Natural killer cell (primary cell): ENCODE data around the gene KIAA0753. TPM values are rescaled to one million over a fixed set of nuclear protein-coding genes. Genes with fewer than 3 reads are reported as not detected.
"Not testable (repeated sequence)": the region's sequence is repeated elsewhere in the genome, so short reads cannot be mapped to it uniquely, and the experiment has no call there.

ENCODE experiments used
- ATAC-seq, 3 donors: fragments of 150-1000 bp in 2 of 3; fragments of 200-7000 bp in 1 of 3; cut with Tn5 transposase; 1 replicate in 1 of 3; 2 replicates in 2 of 3; pipeline ENCODE4 v1.10.0; 2021; ENCODE audit warnings: mild to moderate bottlenecking in 2 of 3, moderate library complexity in 2 of 3
- DNase-seq, 2 donors: peaks; one replicate each; pipeline versions ENCODE4 v3.0.0 to v3.0.0-alpha.2; 2013 to 2021; ENCODE audit warnings: mixed read lengths in 1 of 2
- H3K27ac ChIP-seq: one replicate; pipeline ENCODE4 v1.5.1; 2013; ENCODE audit warnings: mild to moderate bottlenecking, low read length
- H3K27me3 ChIP-seq: one replicate; pipeline ENCODE4 v1.6.1; 2013; ENCODE audit warnings: low read length; ENCODE audit not compliant: control insufficient read depth, insufficient read depth
- H3K36me3 ChIP-seq: one replicate; pipeline ENCODE4 v1.6.1; 2013; ENCODE audit warnings: low read length; ENCODE audit not compliant: control insufficient read depth, insufficient read depth
- H3K4me1 ChIP-seq: one replicate; pipeline ENCODE4 v1.6.1; 2013; ENCODE audit warnings: low read length; ENCODE audit not compliant: control insufficient read depth, insufficient read depth
- H3K4me3 ChIP-seq: one replicate; pipeline ENCODE4 v1.5.1; 2013; ENCODE audit warnings: low read length
- H3K9me3 ChIP-seq: one replicate; pipeline ENCODE4 v1.6.1; 2013; ENCODE audit warnings: low read length; ENCODE audit not compliant: control insufficient read depth, insufficient read depth
- H3K27ac Mint-ChIP-seq, 2 donors: one replicate each; pipeline ENCODE4 v1.8.0; 2022; ENCODE audit warnings: mild to moderate bottlenecking in 2 of 2, mixed read lengths in 2 of 2, moderate library complexity in 1 of 2
- H3K27me3 Mint-ChIP-seq, 2 donors: one replicate each; pipeline ENCODE4 v1.8.0; 2022; ENCODE audit warnings: low read depth in 2 of 2, mixed read lengths in 2 of 2
- H3K36me3 Mint-ChIP-seq: one replicate; pipeline ENCODE4 v1.8.0; 2022; ENCODE audit warnings: mixed read lengths
- H3K4me1 Mint-ChIP-seq, 2 donors: one replicate each; pipeline ENCODE4 v1.8.0; 2022; ENCODE audit warnings: mixed read lengths in 2 of 2
- H3K4me3 Mint-ChIP-seq: one replicate; pipeline ENCODE4 v1.8.0; 2022; ENCODE audit warnings: mild to moderate bottlenecking, moderate library complexity, mixed read lengths
- H3K9me3 Mint-ChIP-seq, 2 donors: one replicate each; pipeline ENCODE4 v1.8.0; 2022; ENCODE audit warnings: mixed read lengths in 2 of 2
- WGBS: methylation state at CpG from one replicate; pipeline ENCODE4 v1.1.7; 2013; ENCODE audit warnings: missing lambda C conversion rate; ENCODE audit not compliant: insufficient coverage; 5-methylcytosine and 5-hydroxymethylcytosine counted together
- intact Hi-C: fragments of 100-400 bp; cut with micrococcal nuclease; formaldehyde crosslinking; loops from one replicate; pipeline ENCODE4 v1.14.2; 2022
- total RNA-seq, 4 donors: library from RNA; stranded (reverse); fragments of 120-200 nt in 1 of 4; gene quantifications; one replicate each; pipeline versions ENCODE4 v1.2.3 to v1.2.4, GENCODE V29; 2013 to 2022
- TF ChIP-seq, protein P1 (sequence below): fragments of 200-600 bp; IDR thresholded peaks from one replicate; pipeline ENCODE4 v1.8.0; 2022; ENCODE audit warnings: antibody characterized with exemption

Gene KIAA0753
- total RNA-seq, 3 donors from 2014 or later (not counting 1 experiment from before 2014, with no cell fraction given): 13.4 to 17.2 (median 15.4) TPM

DNA sequence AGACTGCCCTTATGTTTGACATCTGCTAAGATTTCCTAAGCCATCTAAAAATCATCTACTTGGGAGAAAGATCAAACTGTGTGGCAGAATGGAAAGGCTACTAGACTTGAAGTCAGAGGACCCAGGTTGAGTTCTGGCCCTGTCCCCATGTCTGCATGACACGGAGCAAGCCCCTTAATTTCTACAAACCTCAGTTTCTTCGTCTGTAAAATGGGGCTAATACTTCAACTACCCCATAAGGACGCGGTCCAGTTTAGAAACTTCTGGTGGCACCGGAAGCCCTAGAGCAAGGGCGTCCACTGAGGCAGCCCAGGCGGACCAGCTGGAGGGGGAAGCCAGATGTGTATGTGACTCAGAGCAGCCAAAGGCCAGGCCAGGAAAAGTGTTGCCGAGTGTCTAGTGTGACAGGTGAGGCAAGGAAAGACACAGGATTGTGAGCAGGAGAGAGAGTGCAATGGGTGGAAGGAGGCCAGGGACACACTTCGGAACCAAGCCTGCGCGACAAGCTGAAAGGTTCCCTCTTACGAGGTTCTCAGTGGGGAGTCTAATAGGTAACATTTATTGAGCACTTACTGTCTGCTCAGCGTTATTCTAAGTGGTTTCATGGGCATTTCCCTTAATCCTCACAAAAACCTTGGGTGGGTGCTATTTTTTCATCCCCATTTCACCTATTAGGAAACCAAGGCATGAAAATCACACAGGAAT is 66.4 kb downstream of the KIAA0753 start:
- no peaks in the 10 kb centered on the region for H3K27me3 ChIP-seq
- no peaks in the 10 kb centered on the region for H3K9me3 ChIP-seq
- Mint-ChIP-seq H3K4me3 (no peak overlapping the region), H3K36me3 (no peaks in the 10 kb centered on the region), H3K4me1 (peaks cover 19 to 25% of the 10 kb centered on the region in 2 donors), H3K27me3 (no peaks in the 10 kb centered on the region), H3K9me3 (no peaks in the 10 kb centered on the region), H3K27ac (no peak overlapping the region)
- no peak overlapping the region for H3K27ac ChIP-seq
- intact Hi-C loops: no loop called here
- H3K4me3 ChIP-seq: no peak overlapping the region
- peaks cover under 1% of the 10 kb centered on the region for H3K36me3 ChIP-seq
- peaks cover 17% of the 10 kb centered on the region for H3K4me1 ChIP-seq
- ATAC-seq (no peak), DNase-seq (no peak)
- TF ChIP-seq, protein P1, sequence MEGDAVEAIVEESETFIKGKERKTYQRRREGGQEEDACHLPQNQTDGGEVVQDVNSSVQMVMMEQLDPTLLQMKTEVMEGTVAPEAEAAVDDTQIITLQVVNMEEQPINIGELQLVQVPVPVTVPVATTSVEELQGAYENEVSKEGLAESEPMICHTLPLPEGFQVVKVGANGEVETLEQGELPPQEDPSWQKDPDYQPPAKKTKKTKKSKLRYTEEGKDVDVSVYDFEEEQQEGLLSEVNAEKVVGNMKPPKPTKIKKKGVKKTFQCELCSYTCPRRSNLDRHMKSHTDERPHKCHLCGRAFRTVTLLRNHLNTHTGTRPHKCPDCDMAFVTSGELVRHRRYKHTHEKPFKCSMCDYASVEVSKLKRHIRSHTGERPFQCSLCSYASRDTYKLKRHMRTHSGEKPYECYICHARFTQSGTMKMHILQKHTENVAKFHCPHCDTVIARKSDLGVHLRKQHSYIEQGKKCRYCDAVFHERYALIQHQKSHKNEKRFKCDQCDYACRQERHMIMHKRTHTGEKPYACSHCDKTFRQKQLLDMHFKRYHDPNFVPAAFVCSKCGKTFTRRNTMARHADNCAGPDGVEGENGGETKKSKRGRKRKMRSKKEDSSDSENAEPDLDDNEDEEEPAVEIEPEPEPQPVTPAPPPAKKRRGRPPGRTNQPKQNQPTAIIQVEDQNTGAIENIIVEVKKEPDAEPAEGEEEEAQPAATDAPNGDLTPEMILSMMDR: no peak
- 94% methylated on average over 13 of the region's 13 CpGs for WGBS

DNA sequence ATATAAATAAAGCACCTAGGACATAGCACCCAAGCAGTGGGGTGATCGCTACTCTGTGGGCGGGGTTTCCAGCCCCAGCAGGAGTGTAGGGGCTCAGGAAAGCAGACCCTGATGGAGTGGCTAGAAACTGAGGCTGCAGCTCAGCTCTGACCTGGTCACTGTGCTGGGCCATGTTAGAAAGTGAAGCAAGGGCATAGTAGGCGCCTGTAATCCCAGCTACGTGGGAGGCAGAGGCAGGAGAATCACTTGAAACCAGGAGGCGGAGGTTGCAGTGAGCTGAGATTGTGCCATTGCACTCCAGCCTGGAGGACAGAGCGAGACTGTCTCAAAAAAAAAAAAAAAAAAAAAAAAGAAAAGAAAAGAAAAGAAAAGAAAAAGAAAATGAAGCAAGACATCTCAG is 67.0 kb downstream of the KIAA0753 start:
- H3K36me3 Mint-ChIP-seq, H3K4me3 ChIP-seq, H3K36me3 ChIP-seq, H3K27me3 ChIP-seq, H3K27ac ChIP-seq, H3K4me3 Mint-ChIP-seq, H3K27me3 Mint-ChIP-seq, H3K27ac Mint-ChIP-seq, intact Hi-C loops, DNase-seq, H3K9me3 Mint-ChIP-seq, H3K9me3 ChIP-seq, ATAC-seq: not testable (repeated sequence)
- WGBS: 95% methylated on average over 6 of the region's 6 CpGs
- H3K4me1 ChIP-seq: peaks cover 17% of the 10 kb centered on the region
- H3K4me1 Mint-ChIP-seq: peaks cover 19 to 25% of the 10 kb centered on the region in 2 donors

DNA sequence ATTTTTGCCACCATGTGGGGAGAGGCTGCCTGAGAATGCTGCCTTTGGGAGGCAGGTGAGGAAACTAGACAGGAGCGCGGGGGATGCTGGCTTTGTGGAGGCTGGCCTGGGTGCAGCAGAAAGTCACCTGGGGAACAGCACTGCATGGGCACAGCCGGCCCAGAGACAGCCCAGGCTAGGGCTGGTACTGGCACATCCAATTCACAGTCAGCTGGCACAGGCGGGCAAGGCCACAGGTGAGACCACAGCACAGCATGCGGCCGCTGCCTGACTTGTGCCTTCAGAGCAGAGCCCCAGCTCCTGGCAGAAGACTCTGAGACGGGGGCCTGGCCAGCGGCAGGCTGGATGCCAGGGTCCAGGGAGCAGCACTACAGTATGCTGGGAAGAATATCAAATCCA is 67.5 kb downstream of the KIAA0753 start:
- Mint-ChIP-seq H3K9me3 (no peaks in the 10 kb centered on the region), H3K27ac (no peak overlapping the region), H3K4me3 (no peak overlapping the region), H3K4me1 (peaks cover 19 to 25% of the 10 kb centered on the region in 2 donors), H3K36me3 (no peaks in the 10 kb centered on the region), H3K27me3 (peaks cover 0 to 2% of the 10 kb centered on the region in 2 donors)
- TF ChIP-seq, protein P1: no peak
- Histone ChIP-seq H3K36me3 (no peaks in the 10 kb centered on the region), H3K4me3 (no peak overlapping the region), H3K27me3 (no peaks in the 10 kb centered on the region), H3K27ac (no peak overlapping the region), H3K9me3 (no peaks in the 10 kb centered on the region), H3K4me1 (peaks cover 17% of the 10 kb centered on the region)
- intact Hi-C loops: no loop called here
- WGBS: 98% methylated on average over 8 of the region's 8 CpGs
- DNase-seq (no peak), ATAC-seq (no peak)

DNA sequence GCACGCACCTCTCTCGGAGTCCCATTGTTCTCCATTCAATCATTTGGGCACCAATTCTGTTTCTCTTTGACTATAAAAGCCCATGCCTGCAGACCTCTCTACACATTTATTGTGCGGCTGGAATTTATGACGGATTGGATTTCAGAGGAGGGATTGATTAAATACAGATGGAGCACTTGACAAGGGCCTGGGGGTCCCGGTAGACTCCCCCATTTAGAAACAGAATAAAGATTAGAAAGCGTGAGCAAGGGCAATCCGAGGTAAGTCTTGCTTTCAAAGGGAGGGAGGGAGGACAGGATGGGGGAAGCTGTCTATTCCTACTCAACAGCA is 69.1 kb downstream of the KIAA0753 start:
- ATAC-seq: no peak
- Mint-ChIP-seq H3K9me3 (no peaks in the 10 kb centered on the region), H3K27ac (no peak overlapping the region), H3K4me1 (peaks cover 19 to 25% of the 10 kb centered on the region in 2 donors), H3K27me3 (peaks cover 0 to 6% of the 10 kb centered on the region in 2 donors), H3K36me3 (no peaks in the 10 kb centered on the region), H3K4me3 (no peak overlapping the region)
- Histone ChIP-seq H3K4me3 (no peak overlapping the region), H3K27me3 (no peaks in the 10 kb centered on the region), H3K9me3 (no peaks in the 10 kb centered on the region), H3K27ac (no peak overlapping the region), H3K4me1 (peaks cover 17% of the 10 kb centered on the region), H3K36me3 (no peaks in the 10 kb centered on the region)
- no peak for DNase-seq
- TF ChIP-seq, protein P1: no peak
- intact Hi-C loops: no loop called here
- 96% methylated on average over 7 of the region's 7 CpGs for WGBS
